C4-2B (cell line): ENCODE results near the gene GLYATL1B.
"Not testable (repeated sequence)": the region's sequence is repeated elsewhere in the genome, so short reads cannot be mapped to it uniquely, and the experiment has no call there.

Experiments used
- CTCF ChIP-seq: fragments of 450-650 bp; conservative IDR thresholded peaks from 2 replicates; pipeline ENCODE4 v1.5.1; 2017; ENCODE audit warnings: mild to moderate bottlenecking
- ZFX ChIP-seq: fragments of 450-650 bp; IDR thresholded peaks from 2 replicates; pipeline ENCODE4 v1.6.1; 2017

- TF ChIP-seq CTCF, ZFX: not testable (repeated sequence)
Observed at GRCh38 chr11:59097938-59098337, 11.8 kb downstream of the GLYATL1B start.
